ENCODE results near the gene AATF.

DNA sequence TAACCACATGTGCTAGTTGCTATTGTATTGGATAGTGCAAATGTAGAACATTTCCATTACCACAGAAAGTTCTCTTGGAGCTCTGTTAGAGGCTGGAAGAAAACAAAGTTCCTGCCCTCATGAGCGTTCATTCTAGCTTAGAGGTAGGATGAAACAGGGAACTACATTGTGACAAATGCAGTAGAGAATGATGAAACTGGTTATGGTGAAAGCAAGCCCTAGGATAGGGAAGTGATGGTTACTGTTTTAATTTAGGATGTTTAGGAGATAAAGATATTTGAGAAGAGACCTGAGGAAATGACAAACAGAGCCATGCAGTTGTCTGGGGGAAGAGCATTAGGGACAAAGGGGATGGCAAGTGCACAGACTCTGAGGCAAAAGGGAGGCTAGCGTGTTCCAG, 50.7 kb downstream of the AATF start:
- TF ChIP-seq, protein P1, sequence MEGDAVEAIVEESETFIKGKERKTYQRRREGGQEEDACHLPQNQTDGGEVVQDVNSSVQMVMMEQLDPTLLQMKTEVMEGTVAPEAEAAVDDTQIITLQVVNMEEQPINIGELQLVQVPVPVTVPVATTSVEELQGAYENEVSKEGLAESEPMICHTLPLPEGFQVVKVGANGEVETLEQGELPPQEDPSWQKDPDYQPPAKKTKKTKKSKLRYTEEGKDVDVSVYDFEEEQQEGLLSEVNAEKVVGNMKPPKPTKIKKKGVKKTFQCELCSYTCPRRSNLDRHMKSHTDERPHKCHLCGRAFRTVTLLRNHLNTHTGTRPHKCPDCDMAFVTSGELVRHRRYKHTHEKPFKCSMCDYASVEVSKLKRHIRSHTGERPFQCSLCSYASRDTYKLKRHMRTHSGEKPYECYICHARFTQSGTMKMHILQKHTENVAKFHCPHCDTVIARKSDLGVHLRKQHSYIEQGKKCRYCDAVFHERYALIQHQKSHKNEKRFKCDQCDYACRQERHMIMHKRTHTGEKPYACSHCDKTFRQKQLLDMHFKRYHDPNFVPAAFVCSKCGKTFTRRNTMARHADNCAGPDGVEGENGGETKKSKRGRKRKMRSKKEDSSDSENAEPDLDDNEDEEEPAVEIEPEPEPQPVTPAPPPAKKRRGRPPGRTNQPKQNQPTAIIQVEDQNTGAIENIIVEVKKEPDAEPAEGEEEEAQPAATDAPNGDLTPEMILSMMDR (IDR thresholded peaks at IDR 0.05), result no peak
- TF ChIP-seq POLR2A (IDR thresholded peaks at IDR 0.05), result no peak

Measured in adrenal gland (tissue), 5 donors.